Type B pancreatic cell (in vitro differentiated cells): ENCODE results near the gene UACA. TPM values are rescaled to one million over a fixed set of nuclear protein-coding genes. Genes with fewer than 3 reads are reported as not detected.
"Not testable (repeated sequence)": the region's sequence is repeated elsewhere in the genome, so short reads cannot be mapped to it uniquely, and the experiment has no call there.

Experiments
- DNase-seq: peaks from one replicate; pipeline ENCODE4 v3.0.0; 2021; ENCODE audit warnings: mixed read lengths; ENCODE audit not compliant: unreplicated experiment; ENCODE audit errors: extremely low spot score
- H3K27ac Mint-ChIP-seq: 2 replicates; pipeline ENCODE4 v1.8.0; 2021; ENCODE audit warnings: mild to moderate bottlenecking, mixed read lengths
- H3K27me3 Mint-ChIP-seq: 2 replicates; pipeline ENCODE4 v1.8.0; 2021; ENCODE audit warnings: mixed read lengths
- H3K36me3 Mint-ChIP-seq: 2 replicates; pipeline ENCODE4 v1.8.0; 2021; ENCODE audit warnings: mixed read lengths
- H3K4me1 Mint-ChIP-seq: one replicate; pipeline ENCODE4 v1.8.0; 2021; ENCODE audit warnings: mixed read lengths; ENCODE audit not compliant: unreplicated experiment
- H3K4me3 Mint-ChIP-seq: 2 replicates; pipeline ENCODE4 v1.8.0; 2021; ENCODE audit warnings: mild to moderate bottlenecking, mixed read lengths
- H3K9me3 Mint-ChIP-seq: 2 replicates; pipeline ENCODE4 v1.8.0; 2021; ENCODE audit warnings: mixed read lengths
- CTCF ChIP-seq: fragments of 200-600 bp; sonication (generic); conservative IDR thresholded peaks from 2 replicates; pipeline ENCODE4 v1.5.0; 2021; ENCODE audit warnings: antibody characterized with exemption, mild to moderate bottlenecking
- total RNA-seq: library from RNA; stranded (reverse); gene quantifications from 2 replicates; pipeline ENCODE4 v1.2.1, GENCODE V29; 2021; ENCODE audit warnings: low replicate concordance

The UACA gene
- total RNA-seq, 1 donor from 2014 or later = 36.4 TPM

- Mint-ChIP-seq H3K36me3 (no peaks in the 10 kb centered on the region), H3K27ac (no peak overlapping the region), H3K27me3 (no peaks in the 10 kb centered on the region), H3K9me3 (no peaks in the 10 kb centered on the region), H3K4me3 (no peak overlapping the region), H3K4me1 (peaks cover 17% of the 10 kb centered on the region)
- no peak for DNase-seq
- TF ChIP-seq CTCF = no peak
Observed at GRCh38 chr15:70748281-70748747, 15.0 kb downstream of the UACA start.

GRCh38 chr15:70746598-70746997 lies 16.8 kb downstream of the UACA start:
- not testable (repeated sequence) for H3K27ac Mint-ChIP-seq, H3K9me3 Mint-ChIP-seq, DNase-seq, H3K27me3 Mint-ChIP-seq, H3K4me3 Mint-ChIP-seq, H3K36me3 Mint-ChIP-seq
- peaks cover 15% of the 10 kb centered on the region for H3K4me1 Mint-ChIP-seq

GRCh38 chr15:70742928-70743327 lies 20.4 kb downstream of the UACA start:
- Mint-ChIP-seq H3K27ac (no peak overlapping the region), H3K27me3 (no peaks in the 10 kb centered on the region), H3K4me1 (peaks cover 18% of the 10 kb centered on the region), H3K4me3 (no peak overlapping the region), H3K36me3 (no peaks in the 10 kb centered on the region), H3K9me3 (no peaks in the 10 kb centered on the region)
- no peak for DNase-seq
- TF ChIP-seq CTCF = no peak

GRCh38 chr15:70741677-70742293 lies 21.6 kb downstream of the UACA start:
- no peak for DNase-seq
- Mint-ChIP-seq H3K27me3 (no peaks in the 10 kb centered on the region), H3K36me3 (no peaks in the 10 kb centered on the region), H3K4me3 (no peak overlapping the region), H3K9me3 (no peaks in the 10 kb centered on the region), H3K4me1 (peaks cover 18% of the 10 kb centered on the region), H3K27ac (no peak overlapping the region)
- TF ChIP-seq CTCF = no peak

- H3K36me3 Mint-ChIP-seq = no peaks in the 10 kb centered on the region
- peak overlapping the region; percentile 10 for H3K27ac Mint-ChIP-seq
- no peaks in the 10 kb centered on the region for H3K27me3 Mint-ChIP-seq
- TF ChIP-seq CTCF = no peak
- DNase-seq = no peak
- H3K4me1 Mint-ChIP-seq = peaks cover 18% of the 10 kb centered on the region
- H3K9me3 Mint-ChIP-seq = no peaks in the 10 kb centered on the region
- H3K4me3 Mint-ChIP-seq = no peak overlapping the region
Observed at GRCh38 chr15:70741107-70741531, 22.2 kb downstream of the UACA start.

GRCh38 chr15:70735040-70735439 lies 28.3 kb downstream of the UACA start:
- not testable (repeated sequence) for H3K4me3 Mint-ChIP-seq, H3K27me3 Mint-ChIP-seq, H3K9me3 Mint-ChIP-seq, H3K36me3 Mint-ChIP-seq, H3K4me1 Mint-ChIP-seq, H3K27ac Mint-ChIP-seq, DNase-seq

GRCh38 chr15:70729164-70729563 lies 34.2 kb downstream of the UACA start:
- H3K36me3 Mint-ChIP-seq = no peaks in the 10 kb centered on the region
- no peak overlapping the region for H3K27ac Mint-ChIP-seq
- no peaks in the 10 kb centered on the region for H3K9me3 Mint-ChIP-seq
- no peak for DNase-seq
- no peaks in the 10 kb centered on the region for H3K27me3 Mint-ChIP-seq
- peaks cover 7% of the 10 kb centered on the region for H3K4me1 Mint-ChIP-seq
- no peak for TF ChIP-seq CTCF
- H3K4me3 Mint-ChIP-seq = no peak overlapping the region
